Measurements from ENCODE around the gene ARAP2. TPM values are rescaled to one million over a fixed set of nuclear protein-coding genes. Genes with fewer than 3 reads are reported as not detected.
A peak's percentile ranks its signal among the peaks of the same experiment; 100 is the strongest.
"Not testable (repeated sequence)": the region's sequence is repeated elsewhere in the genome, so short reads cannot be mapped to it uniquely, and the experiment has no call there.

The ARAP2 gene
- polyA plus RNA-seq, 3 donors from 2014 or later, result 34.7 to 62.7 (median 38.9) TPM

DNA sequence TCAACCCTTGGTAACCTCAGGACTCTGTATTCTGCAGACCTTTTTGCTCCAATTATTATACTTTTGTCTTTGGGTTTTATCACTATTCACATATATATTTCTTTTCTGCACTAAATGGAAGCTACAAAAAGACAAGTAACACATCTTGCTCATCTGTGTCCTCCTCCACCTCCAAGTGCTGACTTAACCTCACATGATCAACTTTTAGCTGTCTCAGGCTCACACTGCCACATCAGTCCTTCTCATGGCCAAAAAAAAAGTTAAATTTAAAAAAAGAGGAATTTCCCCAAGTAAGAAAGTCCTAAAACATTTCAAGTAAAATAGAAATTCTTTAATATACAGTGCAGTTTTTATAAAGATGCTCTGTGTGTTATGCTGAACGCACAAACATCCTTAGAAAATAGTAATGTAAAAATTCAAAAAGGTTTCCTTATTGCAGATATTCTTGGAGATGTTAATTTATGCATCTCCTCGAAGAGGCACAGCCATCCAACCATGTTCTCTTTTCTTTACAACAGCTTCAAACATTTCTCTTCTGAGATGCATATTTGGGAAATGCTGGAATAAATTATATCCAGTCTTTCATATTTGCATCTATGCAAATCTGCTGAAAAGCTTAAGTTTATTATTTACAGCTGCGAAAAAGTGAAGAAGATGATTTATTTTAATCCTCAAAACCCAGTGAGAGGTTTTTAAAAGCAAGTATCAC, 37.6 kb downstream of the ARAP2 start:
- Mint-ChIP-seq H3K4me1 (peaks cover 56 to 96% of the 10 kb centered on the region in 2 donors), H3K4me3 (no peak overlapping the region), H3K36me3 (peaks cover 24 to 58% (median 43%) of the 10 kb centered on the region in 3 donors), H3K27me3 (ENCODE audit: low read depth in 3 of 3) (peaks cover 0 to 2% (median 0%) of the 10 kb centered on the region in 3 donors), H3K27ac (peak overlapping the region; percentile 2 to 73 (median 30)), H3K9me3 (no peaks in the 10 kb centered on the region)
- DNase-seq, result no peak

DNA sequence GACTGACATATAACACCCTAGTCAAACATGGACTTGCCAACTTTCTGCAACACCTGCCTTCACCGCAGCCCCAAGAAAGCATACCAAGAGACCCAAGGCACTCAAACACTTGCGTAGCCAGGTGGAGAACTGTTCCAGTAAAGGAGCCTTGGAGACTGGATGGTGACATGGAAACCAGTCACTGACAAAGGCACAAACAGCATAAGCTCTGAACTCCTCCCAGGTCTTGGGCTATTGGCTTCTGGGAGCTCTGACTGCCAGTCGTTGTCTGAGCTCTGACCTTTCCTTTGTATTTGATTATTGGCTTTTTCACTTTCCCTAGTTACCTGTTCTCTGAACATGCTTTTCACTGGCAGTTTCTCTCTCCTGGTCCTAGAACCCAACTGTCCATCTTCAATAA, 38.3 kb downstream of the ARAP2 start:
- Mint-ChIP-seq H3K4me3 (no peak overlapping the region), H3K9me3 (no peaks in the 10 kb centered on the region), H3K4me1 (peaks cover 58 to 96% of the 10 kb centered on the region in 2 donors)

GRCh38 chr4:36198861-36199260, 45.5 kb downstream of the ARAP2 start:
- peaks cover 0 to 4% (median 0%) of the 10 kb centered on the region in 3 donors for H3K27me3 Mint-ChIP-seq (ENCODE audit: low read depth in 3 of 3)
- H3K36me3 Mint-ChIP-seq, result peaks cover 12 to 30% (median 14%) of the 10 kb centered on the region in 3 donors
- no peak overlapping the region for H3K4me3 Mint-ChIP-seq
- no peak overlapping the region for H3K27ac Mint-ChIP-seq
- no peaks in the 10 kb centered on the region for H3K9me3 Mint-ChIP-seq
- H3K4me1 Mint-ChIP-seq, result peaks cover 46 to 72% of the 10 kb centered on the region in 2 donors
- no peak for DNase-seq

More for the DNA sequence above, 38.3 kb downstream of the ARAP2 start:
- no peak for DNase-seq
- H3K36me3 Mint-ChIP-seq, result peaks cover 18 to 51% (median 40%) of the 10 kb centered on the region in 3 donors
- H3K27me3 Mint-ChIP-seq (ENCODE audit: low read depth in 3 of 3), result peaks cover 0 to 2% (median 0%) of the 10 kb centered on the region in 3 donors
- peak overlapping the region; percentile 2 to 73 (median 25) for H3K27ac Mint-ChIP-seq

GRCh38 chr4:36198068-36198808, 46.1 kb downstream of the ARAP2 start:
- H3K4me1 Mint-ChIP-seq, result peaks cover 47 to 73% of the 10 kb centered on the region in 2 donors
- DNase-seq, result no peak
- H3K27me3 Mint-ChIP-seq (ENCODE audit: low read depth in 3 of 3), result peaks cover 0 to 4% (median 0%) of the 10 kb centered on the region in 3 donors
- no peak overlapping the region for H3K4me3 Mint-ChIP-seq
- no peaks in the 10 kb centered on the region for H3K9me3 Mint-ChIP-seq
- H3K36me3 Mint-ChIP-seq, result peaks cover 8 to 26% (median 9%) of the 10 kb centered on the region in 3 donors
- H3K27ac Mint-ChIP-seq, result no peak overlapping the region

DNA sequence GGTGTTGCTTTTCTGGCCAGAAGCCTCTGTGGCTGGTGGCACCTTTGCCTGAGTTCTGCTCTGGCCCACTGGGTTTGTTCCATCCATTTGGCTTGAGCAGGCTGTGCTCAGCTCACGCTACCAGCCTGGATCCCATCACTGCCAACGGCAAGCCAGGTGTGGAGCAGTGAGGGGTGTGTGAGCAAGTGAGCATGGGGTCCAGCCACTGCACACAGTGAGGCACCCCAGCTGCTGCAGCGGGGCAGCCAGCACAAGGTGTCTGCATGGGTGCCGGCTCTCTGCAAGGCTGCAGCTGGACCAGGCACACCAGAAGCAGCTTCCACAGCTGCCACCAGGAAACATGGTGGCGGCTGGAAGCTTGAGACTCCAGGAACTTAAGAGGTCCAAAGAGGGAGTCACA, 46.8 kb downstream of the ARAP2 start:
- peak overlapping the region in 1 of 6 donors; percentile 29 for H3K27ac Mint-ChIP-seq
- peaks cover 53 to 74% of the 10 kb centered on the region in 2 donors for H3K4me1 Mint-ChIP-seq
- peaks cover 8 to 22% (median 13%) of the 10 kb centered on the region in 3 donors for H3K36me3 Mint-ChIP-seq
- no peaks in the 10 kb centered on the region for H3K9me3 Mint-ChIP-seq
- peaks cover 0 to 4% (median 0%) of the 10 kb centered on the region in 3 donors for H3K27me3 Mint-ChIP-seq (ENCODE audit: low read depth in 3 of 3)
- DNase-seq, result no peak
- no peak overlapping the region for H3K4me3 Mint-ChIP-seq

- H3K4me1 Mint-ChIP-seq, result peaks cover 58 to 74% of the 10 kb centered on the region in 2 donors
- peaks cover 8 to 18% (median 13%) of the 10 kb centered on the region in 3 donors for H3K36me3 Mint-ChIP-seq
- DNase-seq, result no peak
- H3K9me3 Mint-ChIP-seq, result no peaks in the 10 kb centered on the region
- H3K27ac Mint-ChIP-seq, result peak overlapping the region in 5 of 6 donors; percentile 24 to 83 (median 78)
- H3K4me3 Mint-ChIP-seq, result no peak overlapping the region
- peaks cover 0 to 4% (median 0%) of the 10 kb centered on the region in 3 donors for H3K27me3 Mint-ChIP-seq (ENCODE audit: low read depth in 3 of 3)
These were observed 48.0 kb downstream of the ARAP2 start for GRCh38 chr4:36196145-36196913.

DNA sequence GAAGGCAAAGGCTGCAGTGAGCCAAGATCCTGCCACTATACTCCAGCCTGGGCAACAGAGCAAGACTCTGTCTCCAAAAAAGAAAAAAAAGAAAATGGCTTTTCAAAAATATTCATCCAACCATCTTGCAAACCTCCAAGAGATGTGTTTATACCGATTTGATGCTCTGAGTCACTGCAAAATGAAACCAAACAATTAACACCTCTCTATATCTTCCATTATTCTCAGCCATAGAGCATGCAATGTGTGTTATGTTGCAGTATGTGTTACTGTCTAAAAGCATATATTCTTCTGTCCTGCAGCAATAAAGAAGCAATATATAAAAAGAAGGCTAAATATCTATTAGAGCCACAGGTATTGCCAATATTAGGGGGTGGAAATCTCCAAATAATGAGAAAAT, 51.4 kb downstream of the ARAP2 start:
- Mint-ChIP-seq H3K27me3 (ENCODE audit: low read depth in 3 of 3) (peaks cover 0 to 8% (median 0%) of the 10 kb centered on the region in 3 donors), H3K4me3 (peak overlapping the region; percentile 64 to 83 (median 64)), H3K27ac (peak overlapping the region; percentile 74 to 93 (median 84)), H3K36me3 (peaks cover 5 to 14% (median 9%) of the 10 kb centered on the region in 3 donors), H3K9me3 (no peaks in the 10 kb centered on the region), H3K4me1 (peaks cover 85 to 94% of the 10 kb centered on the region in 2 donors)
- DNase-seq, result peak; percentile 34 to 42 (median 37)

GRCh38 chr4:36189511-36190226, 54.6 kb downstream of the ARAP2 start:
- Mint-ChIP-seq H3K4me1 (peaks cover 69 to 82% of the 10 kb centered on the region in 2 donors), H3K4me3 (peak overlapping the region; percentile 65 to 83 (median 77)), H3K36me3 (peaks cover 0 to 8% (median 4%) of the 10 kb centered on the region in 3 donors), H3K27ac (peak overlapping the region; percentile 82 to 91 (median 86)), H3K27me3 (ENCODE audit: low read depth in 3 of 3) (peaks cover 0 to 3% (median 0%) of the 10 kb centered on the region in 3 donors), H3K9me3 (no peaks in the 10 kb centered on the region)
- DNase-seq, result peak; percentile 78 to 83 (median 83)

DNA sequence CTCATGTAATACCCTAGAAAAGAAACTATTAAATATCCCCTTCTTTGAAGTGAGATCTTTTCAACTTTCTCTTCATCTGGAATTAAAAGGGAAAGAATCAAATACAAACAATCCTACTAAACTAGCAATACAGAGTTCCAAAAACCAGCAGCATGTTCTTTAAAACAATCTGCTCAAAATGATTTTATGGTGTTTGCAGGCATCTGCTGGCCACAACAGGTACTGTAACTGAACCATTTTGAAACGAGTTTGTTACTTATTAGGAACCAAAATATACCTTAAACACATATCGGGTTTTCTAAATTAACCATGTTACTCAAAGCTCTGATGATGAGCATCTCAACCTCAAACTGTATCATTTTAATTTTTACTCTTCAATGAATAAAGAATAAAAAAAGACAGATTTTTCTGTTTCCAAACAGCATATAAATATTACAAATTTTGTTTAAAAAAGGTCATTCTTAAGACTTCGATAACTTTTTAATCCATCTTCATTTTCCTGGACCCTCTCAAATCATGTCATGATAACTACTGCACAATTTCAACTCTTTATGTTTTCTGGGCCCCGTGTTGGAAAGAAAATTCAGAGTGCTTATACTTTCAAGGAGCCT, 56.5 kb downstream of the ARAP2 start:
- Mint-ChIP-seq H3K9me3 (no peaks in the 10 kb centered on the region), H3K27me3 (ENCODE audit: low read depth in 3 of 3) (peaks cover 0 to 3% (median 0%) of the 10 kb centered on the region in 3 donors), H3K36me3 (peaks cover 0 to 9% (median 4%) of the 10 kb centered on the region in 3 donors), H3K27ac (peak overlapping the region in 5 of 6 donors; percentile 67 to 88 (median 83)), H3K4me1 (peaks cover 59 to 80% of the 10 kb centered on the region in 2 donors), H3K4me3 (peak overlapping the region in 4 of 5 donors; percentile 4 to 65 (median 54))
- DNase-seq, result peak in 2 of 3 donors; percentile 33 to 37

DNA sequence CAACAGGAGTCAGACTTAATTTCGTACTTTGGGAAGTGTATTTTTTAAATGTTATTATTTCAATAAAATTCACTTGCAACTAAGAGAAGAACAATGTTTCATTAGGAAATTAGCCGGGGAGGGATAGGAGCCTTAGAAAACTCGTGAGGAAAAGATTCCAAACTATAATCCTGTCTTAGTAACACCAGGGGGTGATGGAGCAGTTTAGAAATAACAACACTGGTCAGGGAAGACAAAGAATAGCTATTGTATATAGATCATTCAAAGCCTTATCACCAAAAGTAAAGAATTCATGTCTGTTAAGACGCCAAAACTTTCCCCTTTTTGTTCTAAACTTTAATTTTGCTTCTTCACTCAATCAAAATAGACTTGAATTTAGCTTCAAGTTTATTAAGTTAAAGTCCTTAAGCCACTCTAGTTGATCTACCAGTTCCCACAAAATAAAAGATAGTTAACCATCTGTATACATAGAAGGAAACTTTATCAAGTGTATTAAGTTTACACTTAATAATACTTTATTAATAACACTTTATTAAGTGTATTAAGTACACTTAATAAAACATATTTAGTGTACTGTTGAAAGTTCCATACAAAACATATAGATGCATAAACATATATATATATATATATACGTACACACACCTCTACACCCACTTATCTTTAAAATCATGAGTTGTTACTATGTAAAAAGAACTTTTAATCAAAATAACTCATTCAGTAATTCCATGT, 60.5 kb downstream of the ARAP2 start:
- peaks cover 42 to 65% of the 10 kb centered on the region in 2 donors for H3K4me1 Mint-ChIP-seq
- H3K4me3 Mint-ChIP-seq, result no peak overlapping the region
- DNase-seq, result no peak
- H3K36me3 Mint-ChIP-seq, result peaks cover 7 to 25% (median 8%) of the 10 kb centered on the region in 3 donors
- no peaks in the 10 kb centered on the region for H3K27me3 Mint-ChIP-seq (ENCODE audit: low read depth in 3 of 3)
- H3K27ac Mint-ChIP-seq, result no peak overlapping the region
- H3K9me3 Mint-ChIP-seq, result no peaks in the 10 kb centered on the region

- Mint-ChIP-seq H3K4me3 (no peak overlapping the region), H3K36me3 (peaks cover 8 to 30% (median 12%) of the 10 kb centered on the region in 3 donors), H3K27me3 (ENCODE audit: low read depth in 3 of 3) (no peaks in the 10 kb centered on the region), H3K27ac (no peak overlapping the region), H3K4me1 (peaks cover 41 to 65% of the 10 kb centered on the region in 2 donors), H3K9me3 (no peaks in the 10 kb centered on the region)
- DNase-seq, result no peak
These were observed 61.1 kb downstream of the ARAP2 start for GRCh38 chr4:36183232-36183631.

DNA sequence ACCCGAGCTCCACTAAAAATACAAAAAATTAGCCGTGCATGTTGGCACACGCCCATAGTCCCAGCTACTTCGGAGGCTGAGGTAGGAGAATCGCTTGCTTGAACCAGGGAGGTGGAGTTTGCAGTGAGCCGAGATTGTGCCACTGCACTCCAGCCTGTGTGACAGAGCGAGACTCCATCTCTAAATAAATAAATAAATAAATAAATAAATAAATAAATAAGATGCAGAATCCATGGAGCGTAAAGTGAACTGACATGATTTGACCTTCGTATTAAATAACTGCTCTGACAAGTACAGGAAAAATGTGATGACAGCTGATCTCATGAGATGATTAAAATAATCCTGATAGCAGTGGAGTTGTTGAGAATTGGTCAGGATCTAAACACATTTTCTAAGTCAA, 62.0 kb downstream of the ARAP2 start:
- peaks cover 8 to 30% (median 12%) of the 10 kb centered on the region in 3 donors for H3K36me3 Mint-ChIP-seq
- not testable (repeated sequence) for H3K9me3 Mint-ChIP-seq; H3K4me3 Mint-ChIP-seq; DNase-seq; H3K27me3 Mint-ChIP-seq (ENCODE audit: low read depth in 3 of 3)
- H3K27ac Mint-ChIP-seq, result peak overlapping the region in 1 of 6 donors; percentile 62
- H3K4me1 Mint-ChIP-seq, result peaks cover 33 to 63% of the 10 kb centered on the region in 2 donors

Measured in immature natural killer cell (primary cell).